ENCODE data around the gene SRSF3. TPM values are rescaled to one million over a fixed set of nuclear protein-coding genes. Genes with fewer than 3 reads are reported as not detected.
"Not testable (repeated sequence)": the region's sequence is repeated elsewhere in the genome, so short reads cannot be mapped to it uniquely, and the experiment has no call there.

SRSF3 gene
- polyA plus RNA-seq, 4 donors, result 115 to 400 (median 219) TPM

GRCh38 chr6:36649701-36650484, 55.7 kb downstream of the SRSF3 start:
- Histone ChIP-seq H3K9me3 (ENCODE audit: control insufficient read depth in 2 of 2, insufficient read depth in 1 of 2, low read depth in 1 of 2, low read length in 1 of 2) (no peaks in the 10 kb centered on the region), H3K4me1 (ENCODE audit: control insufficient read depth in 3 of 3, insufficient read depth in 2 of 3, low read depth in 1 of 3, low read length in 2 of 3) (peaks cover 0 to 43% (median 0%) of the 10 kb centered on the region in 3 donors), H3K4me3 (ENCODE audit: low read depth in 1 of 3, low read length in 3 of 3) (no peak overlapping the region), H3K36me3 (ENCODE audit: control insufficient read depth in 3 of 3, insufficient read depth in 2 of 3, low read depth in 1 of 3, low read length in 3 of 3) (no peaks in the 10 kb centered on the region), H3K27me3 (ENCODE audit: control insufficient read depth in 3 of 3, insufficient read depth in 3 of 3, low read length in 3 of 3) (no peaks in the 10 kb centered on the region), H3K27ac (ENCODE audit: low read depth in 1 of 3, low read length in 2 of 3) (peak overlapping the region in 1 of 3 donors; percentile 34)
- FAIRE-seq, result no peak
- peak; percentile 38 to 51 for DNase-seq
- 51 to 55% (median 53%) methylated on average over 13 of the region's 13 CpGs for WGBS, 3 donors

DNA sequence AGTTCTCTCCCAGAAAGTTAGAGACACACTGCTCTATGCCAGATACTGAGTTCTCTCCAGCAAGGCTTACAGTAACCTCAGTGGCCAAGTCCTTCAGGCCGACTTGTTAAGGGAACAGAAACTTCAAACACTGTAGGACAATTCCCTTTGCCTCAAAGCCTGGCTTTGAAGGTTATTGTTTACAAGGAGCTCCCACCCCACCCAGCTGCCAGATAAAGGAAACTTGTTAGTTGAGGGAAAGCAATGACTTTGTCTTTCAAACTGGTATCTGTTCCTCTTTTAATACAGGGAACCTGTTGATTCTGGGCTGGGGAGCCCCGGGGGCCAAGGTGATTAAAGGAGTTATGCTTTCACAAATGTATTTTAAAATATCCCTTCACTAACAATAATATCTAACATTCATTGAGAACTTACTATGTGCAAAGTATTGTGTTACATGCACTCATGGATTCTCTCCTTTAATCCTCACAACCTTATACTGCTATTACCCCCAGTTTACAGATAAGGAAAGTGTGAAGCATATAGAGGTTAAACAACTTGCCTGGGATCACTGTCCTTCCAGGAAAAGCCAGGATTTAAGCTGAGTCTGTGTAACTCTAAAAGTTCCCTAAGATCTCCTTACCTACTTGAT, 56.8 kb downstream of the SRSF3 start:
- 0 to 17% (median 13%) methylated on average over 2 of the region's 2 CpGs for WGBS, 3 donors
- no peak for FAIRE-seq
- DNase-seq, result peak; percentile 59 to 63

DNA sequence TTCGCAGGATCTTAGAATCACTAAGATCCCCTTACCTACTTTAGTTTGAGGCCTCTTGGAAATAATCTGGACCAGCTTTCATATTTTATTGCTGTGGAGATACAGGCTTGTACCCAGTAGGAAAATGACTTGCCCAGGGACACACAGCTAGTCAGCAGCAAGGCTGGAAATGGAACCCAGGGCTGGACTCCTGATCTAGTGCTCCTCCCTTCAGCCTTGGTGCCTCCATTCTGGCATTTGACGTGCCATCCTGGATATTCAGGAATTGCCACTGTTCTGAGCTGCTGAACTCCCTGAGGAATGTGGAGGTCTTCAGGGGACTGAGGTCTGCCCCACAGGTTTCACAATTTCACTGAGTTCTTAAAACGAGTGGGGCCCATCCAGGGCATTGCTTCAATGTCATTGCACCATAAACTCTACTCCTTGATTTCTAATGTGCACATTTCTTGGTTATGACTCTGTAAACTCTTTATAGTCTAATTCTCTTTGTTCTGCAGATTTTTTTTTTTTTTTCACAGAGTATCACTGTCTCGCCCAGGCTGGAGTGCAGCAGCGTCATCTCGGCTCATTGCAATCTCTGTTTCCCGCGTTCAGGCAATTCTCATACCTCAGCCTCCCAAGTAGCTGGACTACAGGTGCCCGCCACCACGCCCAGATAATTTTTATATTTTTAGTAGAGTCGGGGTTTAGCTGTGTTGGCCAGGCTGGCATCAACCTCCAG, 57.7 kb downstream of the SRSF3 start:
- DNase-seq (peak in 1 of 2 donors; percentile 53), FAIRE-seq (no peak)
- Histone ChIP-seq H3K27me3 (ENCODE audit: control insufficient read depth in 3 of 3, insufficient read depth in 3 of 3, low read length in 3 of 3) (no peaks in the 10 kb centered on the region), H3K36me3 (ENCODE audit: control insufficient read depth in 3 of 3, insufficient read depth in 2 of 3, low read depth in 1 of 3, low read length in 3 of 3) (no peaks in the 10 kb centered on the region), H3K4me1 (ENCODE audit: control insufficient read depth in 3 of 3, insufficient read depth in 2 of 3, low read depth in 1 of 3, low read length in 2 of 3) (peaks cover 0 to 45% (median 0%) of the 10 kb centered on the region in 3 donors), H3K9me3 (ENCODE audit: control insufficient read depth in 2 of 2, insufficient read depth in 1 of 2, low read depth in 1 of 2, low read length in 1 of 2) (no peaks in the 10 kb centered on the region), H3K27ac (ENCODE audit: low read depth in 1 of 3, low read length in 2 of 3) (peak overlapping the region in 2 of 3 donors; percentile 34 to 41), H3K4me3 (ENCODE audit: low read depth in 1 of 3, low read length in 3 of 3) (no peak overlapping the region)
- WGBS, 3 donors, result 42 to 73% (median 54%) methylated on average over 11 of the region's 11 CpGs

More for the DNA sequence above, 56.8 kb downstream of the SRSF3 start:
- H3K9me3 ChIP-seq (ENCODE audit: control insufficient read depth in 2 of 2, insufficient read depth in 1 of 2, low read depth in 1 of 2, low read length in 1 of 2), result no peaks in the 10 kb centered on the region
- H3K36me3 ChIP-seq (ENCODE audit: control insufficient read depth in 3 of 3, insufficient read depth in 2 of 3, low read depth in 1 of 3, low read length in 3 of 3), result no peaks in the 10 kb centered on the region
- H3K27me3 ChIP-seq (ENCODE audit: control insufficient read depth in 3 of 3, insufficient read depth in 3 of 3, low read length in 3 of 3), result no peaks in the 10 kb centered on the region
- H3K27ac ChIP-seq (ENCODE audit: low read depth in 1 of 3, low read length in 2 of 3), result peak overlapping the region in 2 of 3 donors; percentile 34 to 41
- H3K4me3 ChIP-seq (ENCODE audit: low read depth in 1 of 3, low read length in 3 of 3), result no peak overlapping the region
- H3K4me1 ChIP-seq (ENCODE audit: control insufficient read depth in 3 of 3, insufficient read depth in 2 of 3, low read depth in 1 of 3, low read length in 2 of 3), result peaks cover 0 to 45% (median 0%) of the 10 kb centered on the region in 3 donors

DNA sequence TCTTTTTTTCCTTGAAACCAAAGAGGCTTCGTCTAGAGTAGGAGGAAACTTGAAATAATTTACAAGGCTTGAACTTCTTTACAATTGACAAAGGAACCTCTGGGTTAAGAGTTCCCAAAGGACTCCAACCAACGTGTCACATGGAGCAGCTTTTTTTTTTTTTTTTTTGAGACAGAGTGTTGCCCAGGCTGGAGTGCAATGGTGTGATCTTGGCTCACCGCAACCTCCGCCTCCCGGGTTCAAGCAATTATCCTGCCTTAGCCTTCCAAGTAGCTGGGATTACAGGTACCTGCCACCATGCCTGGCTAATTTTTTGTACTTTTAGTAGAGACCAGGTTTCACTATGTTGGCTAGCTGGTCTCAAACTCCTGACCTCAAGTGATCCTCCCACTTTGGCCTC, 60.3 kb downstream of the SRSF3 start:
- FAIRE-seq, result not testable (repeated sequence)

More for the DNA sequence above, 60.3 kb downstream of the SRSF3 start:
- H3K4me3 ChIP-seq (ENCODE audit: low read depth in 1 of 3, low read length in 3 of 3); H3K9me3 ChIP-seq (ENCODE audit: control insufficient read depth in 2 of 2, insufficient read depth in 1 of 2, low read depth in 1 of 2, low read length in 1 of 2); H3K36me3 ChIP-seq (ENCODE audit: control insufficient read depth in 3 of 3, insufficient read depth in 2 of 3, low read depth in 1 of 3, low read length in 3 of 3); DNase-seq; H3K27me3 ChIP-seq (ENCODE audit: control insufficient read depth in 3 of 3, insufficient read depth in 3 of 3, low read length in 3 of 3); H3K27ac ChIP-seq (ENCODE audit: low read depth in 1 of 3, low read length in 2 of 3): not testable (repeated sequence)
- WGBS, 3 donors, result 77 to 89% (median 77%) methylated on average over 5 of the region's 5 CpGs
- H3K4me1 ChIP-seq (ENCODE audit: control insufficient read depth in 3 of 3, insufficient read depth in 2 of 3, low read depth in 1 of 3, low read length in 2 of 3), result peaks cover 0 to 51% (median 0%) of the 10 kb centered on the region in 3 donors

Other genes with a start within 250 kb of the SRSF3 start
- gene ETV7, start 206.7 kb upstream of the SRSF3 start, polyA plus RNA-seq, result 10 to 100 TPM in 3 of 4 donors, 1 to 10 TPM in 1; 7.4 to 26.2 (median 16.0) TPM
- gene PXT1, start 151.5 kb upstream of the SRSF3 start, polyA plus RNA-seq, result under 1 TPM in 1 of 4 donors, not detected in 3; 0.10 TPM
- gene KCTD20, start 151.4 kb upstream of the SRSF3 start, polyA plus RNA-seq, result 10 to 100 TPM; 13.8 to 28.6 (median 17.7) TPM
- 10 to 100 TPM; 27.6 to 52.1 (median 39.9) TPM for gene STK38, start 46.9 kb upstream of the SRSF3 start, polyA plus RNA-seq
- gene CDKN1A, start 84.4 kb downstream of the SRSF3 start, polyA plus RNA-seq, result 100 to 1,000 TPM in 3 of 4 donors, 10 to 100 TPM in 1; 96.8 to 464 (median 292) TPM
- under 1 TPM in 3 of 4 donors, not detected in 1; 0.07 to 0.22 (median 0.18) TPM for gene RAB44, start 103.5 kb downstream of the SRSF3 start, polyA plus RNA-seq
- gene CPNE5, start 245.1 kb downstream of the SRSF3 start, polyA plus RNA-seq, result 10 to 100 TPM in 1 of 4 donors, 1 to 10 TPM in 3; 2.0 to 10.8 (median 4.1) TPM

Measured in small intestine (tissue), 7 donors.